LoVo (cell line): ENCODE data around the gene CSNK1G1.
A peak's percentile ranks its signal among the peaks of the same experiment; 100 is the strongest.

Source experiments
- DNase-seq: peaks from one replicate; pipeline ENCODE4 v3.0.0-alpha.2; 2016; ENCODE audit warnings: low spot score

Gene CSNK1G1

DNA sequence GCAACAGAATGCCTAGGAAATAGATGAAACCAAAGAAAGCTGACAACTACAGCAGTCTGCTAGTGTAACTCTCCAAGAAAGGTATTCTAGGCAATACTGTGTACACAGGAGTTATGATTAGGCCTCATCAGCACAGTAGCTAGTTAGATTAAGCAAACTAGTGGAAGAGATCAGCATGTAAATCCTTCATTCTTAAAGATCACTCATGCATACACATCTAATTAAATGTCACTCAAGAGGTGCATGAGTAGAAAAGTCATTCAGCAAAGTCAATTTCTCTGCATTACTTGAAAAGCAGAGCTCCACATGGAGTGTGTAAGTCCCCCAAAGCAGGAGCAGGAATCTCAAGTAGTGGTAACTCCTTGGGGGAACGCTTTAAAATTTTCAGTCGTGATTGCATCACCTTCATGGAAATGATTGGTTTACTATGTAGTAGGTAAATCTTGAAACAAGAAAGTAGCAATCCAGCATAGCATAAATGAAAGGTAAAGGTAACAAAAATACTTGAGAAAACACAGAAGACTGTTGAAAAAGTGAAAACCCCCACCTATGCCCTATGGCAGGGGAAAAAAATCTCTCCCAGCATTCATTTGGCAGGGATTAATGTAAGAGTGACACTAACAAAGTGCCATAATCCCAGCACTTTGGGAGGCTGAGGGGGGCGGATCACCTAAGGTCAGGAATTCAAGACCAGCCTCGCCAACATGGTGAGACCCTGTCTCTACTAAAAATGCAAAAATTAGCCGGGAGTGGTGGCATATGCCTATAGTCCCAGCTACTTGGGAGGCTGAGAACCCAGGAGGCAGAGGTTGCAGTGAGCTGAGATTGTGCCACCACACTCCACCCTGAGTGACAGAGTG lies 163.8 kb downstream of the CSNK1G1 start:
- no peak for DNase-seq

DNA sequence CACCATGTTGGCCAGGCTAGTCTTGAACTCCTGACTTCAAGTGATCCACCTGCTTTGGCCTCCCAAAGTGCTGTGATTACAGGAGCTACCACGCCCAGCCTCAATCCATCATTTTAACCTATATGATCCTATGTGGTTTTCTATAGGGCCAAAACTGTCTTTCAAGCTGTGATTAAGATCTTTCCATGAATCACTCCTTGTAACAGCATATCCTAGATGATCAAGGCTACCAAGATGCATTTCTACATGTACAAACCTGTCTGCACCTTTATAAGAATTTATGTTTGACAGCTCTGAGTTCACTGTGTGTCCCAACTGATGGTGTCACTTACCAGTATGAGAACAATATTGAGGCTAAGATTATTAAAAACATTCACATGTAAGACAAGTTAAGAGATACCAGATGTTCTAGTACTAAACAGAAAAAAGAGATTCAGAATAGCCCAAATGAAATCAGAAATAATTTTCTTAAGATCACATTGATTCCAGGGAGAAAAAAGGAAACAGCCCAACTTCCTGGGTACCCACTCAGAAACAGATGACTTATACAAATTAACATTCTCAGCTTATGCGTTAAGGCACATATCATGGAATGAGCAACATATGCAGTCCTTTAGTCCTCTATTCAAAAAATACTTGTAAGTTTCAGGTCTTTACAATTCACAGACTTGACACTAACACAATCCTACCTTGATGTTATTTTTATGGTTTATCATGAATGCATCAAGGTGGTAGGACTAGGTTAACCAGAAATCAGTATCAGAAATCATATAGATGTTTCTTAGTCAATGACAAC lies 168.4 kb downstream of the CSNK1G1 start:
- DNase-seq, result no peak

DNA sequence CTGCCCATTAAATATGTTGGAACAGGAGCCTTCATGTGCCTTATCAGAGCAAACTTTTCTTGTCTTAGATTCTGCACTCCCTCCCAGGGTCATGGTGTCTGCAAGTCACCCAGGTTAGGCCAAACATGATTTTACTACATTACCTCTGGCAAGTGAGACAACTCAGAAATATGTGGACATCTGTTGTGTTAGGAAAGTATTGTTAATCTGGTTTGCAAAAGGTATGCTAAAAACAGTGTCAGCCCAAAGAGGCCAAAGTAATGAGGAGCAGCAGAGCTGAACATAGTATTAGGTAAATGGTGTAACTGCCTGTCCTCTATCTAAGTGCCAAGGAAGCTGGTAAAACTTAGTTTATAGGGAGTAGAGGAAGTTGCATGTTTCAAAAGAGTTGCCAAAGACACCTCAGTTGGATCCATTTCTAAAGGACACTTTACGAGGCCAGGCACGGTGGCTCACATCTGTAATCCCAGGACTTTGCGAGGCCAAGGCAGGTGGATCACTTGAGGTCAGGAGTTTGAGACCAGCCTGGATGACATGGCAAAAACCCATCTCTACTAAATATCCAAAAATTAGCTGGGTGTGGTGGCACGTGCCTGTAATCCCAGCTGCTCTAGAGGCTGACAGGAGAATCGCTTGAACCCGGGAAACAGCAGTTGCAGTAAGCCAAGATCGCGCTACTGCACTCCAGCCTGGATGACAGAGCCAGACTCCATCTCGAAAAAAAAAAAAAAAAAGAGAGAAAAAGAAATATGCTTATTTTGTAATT lies 170.6 kb downstream of the CSNK1G1 start:
- DNase-seq, result no peak

- no peak for DNase-seq
These were observed 173.1 kb downstream of the CSNK1G1 start for GRCh38 chr15:64182859-64183370.

GRCh38 chr15:64180235-64180824 lies 175.6 kb downstream of the CSNK1G1 start:
- no peak for DNase-seq

GRCh38 chr15:64166102-64166890 lies 189.7 kb downstream of the CSNK1G1 start:
- DNase-seq, result no peak

DNA sequence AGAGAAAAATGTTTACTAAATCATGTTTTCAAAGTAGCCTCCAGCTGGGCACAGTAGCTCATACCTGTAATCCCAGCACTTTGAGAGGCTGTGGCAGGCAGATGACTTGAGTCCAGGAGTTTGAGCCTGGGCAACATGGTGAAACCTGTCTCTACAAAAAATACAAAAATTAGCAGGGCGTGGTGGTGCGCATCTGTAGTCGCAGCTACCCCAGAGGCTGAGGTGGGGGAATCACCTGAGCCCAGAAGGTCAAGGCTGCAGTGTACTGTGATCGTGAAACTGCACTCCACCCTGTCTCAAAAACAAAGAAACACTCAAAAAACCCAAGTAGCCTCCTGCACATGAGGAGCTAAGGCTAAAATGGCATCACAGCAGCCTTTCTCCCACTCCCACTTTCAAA lies 191.5 kb downstream of the CSNK1G1 start:
- no peak for DNase-seq

GRCh38 chr15:64163659-64164362 lies 192.2 kb downstream of the CSNK1G1 start:
- no peak for DNase-seq

GRCh38 chr15:64162869-64163658 lies 192.9 kb downstream of the CSNK1G1 start, which contains the start of gene PPIB:
Gene PPIB (minus strand): TSS chr15:64163022. CDS start chr15:64162986, 36 bp downstream.
- peak; percentile 99 for DNase-seq

- DNase-seq, result no peak
These were observed 193.5 kb downstream of the CSNK1G1 start for GRCh38 chr15:64162478-64162868.

DNA sequence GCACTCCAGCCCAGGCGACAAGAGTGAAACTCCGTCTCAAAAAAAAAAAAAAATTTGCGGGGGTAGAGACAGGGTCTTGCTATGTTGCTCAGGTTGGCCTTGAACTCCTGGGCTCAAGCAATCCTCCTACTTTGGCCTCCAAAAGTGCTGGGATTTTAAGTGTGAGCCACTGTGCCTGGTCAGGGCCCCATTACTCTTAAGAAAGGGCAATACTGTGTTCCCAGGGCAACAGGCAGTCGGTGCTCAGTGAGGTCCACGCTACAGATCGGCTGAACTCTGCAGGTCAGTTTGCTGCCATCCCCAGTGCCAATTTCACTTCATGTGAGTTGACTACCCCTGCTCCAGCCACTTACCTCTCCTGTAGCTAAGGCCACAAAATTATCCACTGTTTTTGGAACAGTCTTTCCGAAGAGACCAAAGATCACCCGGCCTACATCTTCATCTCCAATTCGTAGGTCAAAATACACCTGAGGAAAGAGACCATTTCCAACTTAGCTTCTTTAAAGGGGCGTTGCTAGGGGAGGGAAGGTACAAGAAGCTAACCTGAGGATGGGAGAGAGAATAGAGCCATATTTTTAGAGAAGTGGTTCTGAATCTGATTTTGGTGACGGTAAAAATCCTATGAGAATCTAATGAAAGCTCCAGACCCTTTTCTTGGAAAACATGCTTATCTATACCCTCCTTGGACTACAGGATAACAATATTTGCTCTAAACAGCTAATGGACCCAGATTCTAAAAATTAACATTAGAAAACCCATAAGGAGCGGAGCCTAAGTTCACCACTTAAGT lies 194.1 kb downstream of the CSNK1G1 start:
- no peak for DNase-seq

DNA sequence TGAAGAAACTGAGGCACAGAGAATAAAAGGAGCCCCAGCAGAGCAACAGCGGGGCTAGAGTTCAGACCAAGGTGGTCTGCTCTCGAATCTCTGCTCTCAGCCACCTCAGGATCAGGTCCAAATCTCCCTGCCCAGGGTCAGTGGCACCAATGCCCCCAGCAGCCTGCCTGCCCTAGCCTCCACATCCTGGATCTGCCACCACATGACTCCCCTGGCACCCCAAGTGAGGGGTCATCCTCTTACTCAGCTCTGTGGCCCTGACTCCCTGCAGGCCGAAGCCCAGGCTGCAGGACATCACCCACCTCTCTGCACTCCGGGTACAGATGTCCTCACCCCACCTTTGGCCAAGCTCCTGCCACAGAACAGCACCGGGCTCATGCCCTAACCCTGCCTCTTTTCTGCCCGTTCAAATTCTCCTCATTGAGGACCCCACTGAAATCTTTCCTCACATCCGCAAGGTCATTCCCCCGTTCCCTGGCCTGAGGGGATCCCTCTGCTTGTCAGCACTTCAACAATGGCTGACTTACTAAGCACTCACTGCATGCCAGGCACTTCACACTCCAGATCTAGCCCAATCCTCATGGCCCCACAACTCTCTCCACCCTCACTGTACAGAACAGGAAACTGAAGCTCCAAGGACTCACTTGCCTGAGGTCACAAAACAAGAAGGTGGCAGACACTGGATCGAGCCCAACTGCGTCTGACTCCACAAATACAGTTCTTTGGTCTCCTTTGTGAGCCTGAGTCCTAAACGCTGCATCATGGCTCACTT lies 197.4 kb downstream of the CSNK1G1 start:
- DNase-seq, result no peak

GRCh38 chr15:64157599-64158125 lies 198.3 kb downstream of the CSNK1G1 start:
- no peak for DNase-seq

GRCh38 chr15:64156652-64157331 lies 199.2 kb downstream of the CSNK1G1 start:
- DNase-seq, result no peak

DNA sequence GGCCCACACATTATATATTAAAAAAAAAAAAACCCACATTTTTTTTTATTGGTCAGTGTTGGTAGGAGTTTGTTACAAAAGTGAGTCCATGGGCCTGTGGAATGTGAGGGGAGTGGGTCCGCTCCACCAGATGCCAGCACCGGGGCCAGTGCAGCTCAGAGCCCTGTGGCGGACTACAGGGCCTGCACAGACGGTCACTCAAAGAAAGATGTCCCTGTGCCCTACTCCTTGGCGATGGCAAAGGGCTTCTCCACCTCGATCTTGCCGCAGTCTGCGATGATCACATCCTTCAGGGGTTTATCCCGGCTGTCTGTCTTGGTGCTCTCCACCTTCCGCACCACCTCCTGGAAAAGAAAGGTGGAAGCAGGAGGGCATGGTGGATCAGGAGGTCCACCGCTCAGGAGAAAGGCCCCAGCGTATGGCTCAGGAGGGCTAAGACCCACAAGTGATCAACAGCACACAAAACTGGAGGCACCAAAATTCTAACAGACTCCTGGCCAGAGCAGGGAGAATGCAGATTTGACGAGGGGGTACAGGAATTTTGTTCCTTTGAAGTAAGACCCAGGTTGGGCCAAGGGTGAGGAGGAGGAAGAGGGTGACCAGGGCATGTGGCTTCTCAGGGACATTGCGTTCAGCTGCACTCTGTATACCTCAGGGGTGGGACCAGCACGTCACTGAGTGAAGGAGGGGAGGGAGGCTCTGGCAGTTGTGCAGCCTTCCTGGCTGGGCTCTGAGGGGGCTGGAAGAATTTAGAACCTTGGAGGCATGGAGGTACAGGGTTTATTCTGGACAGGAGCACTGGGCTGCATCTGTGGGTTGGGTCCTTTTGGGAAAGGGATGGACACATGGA lies 199.9 kb downstream of the CSNK1G1 start:
- DNase-seq, result no peak
